NOMO-1 treated with dmso at 0.1 percent for 144 hours (cell line): ENCODE results near the gene EEF2K.
"Not testable (repeated sequence)": the region's sequence is repeated elsewhere in the genome, so short reads cannot be mapped to it uniquely, and the experiment has no call there.

ENCODE experiments used
- DNase-seq: peaks from one replicate; lab custom pipeline; 2025; ENCODE audit not compliant: unreplicated experiment; lab: John Stamatoyannopoulos, UW

EEF2K gene

DNA sequence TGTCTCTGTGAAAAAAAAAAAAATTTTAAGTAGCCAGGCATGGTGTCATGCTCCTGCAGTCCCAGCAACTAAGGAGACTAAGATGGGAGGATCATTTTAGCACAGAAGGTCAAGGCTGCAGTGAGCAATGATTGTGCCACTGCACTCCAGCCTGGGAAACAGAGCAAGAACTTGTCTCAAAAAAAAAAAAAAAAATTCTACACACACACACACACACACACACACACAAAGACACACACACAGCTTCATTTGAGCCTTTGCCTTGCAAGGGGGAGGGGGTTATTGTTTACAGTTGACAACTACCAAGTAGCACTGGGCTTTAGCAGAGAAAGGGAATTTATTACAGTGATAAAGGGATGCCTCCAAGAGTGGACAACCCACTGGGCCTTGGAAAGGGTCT, 86.2 kb downstream of the EEF2K start:
- no peak for DNase-seq

DNA sequence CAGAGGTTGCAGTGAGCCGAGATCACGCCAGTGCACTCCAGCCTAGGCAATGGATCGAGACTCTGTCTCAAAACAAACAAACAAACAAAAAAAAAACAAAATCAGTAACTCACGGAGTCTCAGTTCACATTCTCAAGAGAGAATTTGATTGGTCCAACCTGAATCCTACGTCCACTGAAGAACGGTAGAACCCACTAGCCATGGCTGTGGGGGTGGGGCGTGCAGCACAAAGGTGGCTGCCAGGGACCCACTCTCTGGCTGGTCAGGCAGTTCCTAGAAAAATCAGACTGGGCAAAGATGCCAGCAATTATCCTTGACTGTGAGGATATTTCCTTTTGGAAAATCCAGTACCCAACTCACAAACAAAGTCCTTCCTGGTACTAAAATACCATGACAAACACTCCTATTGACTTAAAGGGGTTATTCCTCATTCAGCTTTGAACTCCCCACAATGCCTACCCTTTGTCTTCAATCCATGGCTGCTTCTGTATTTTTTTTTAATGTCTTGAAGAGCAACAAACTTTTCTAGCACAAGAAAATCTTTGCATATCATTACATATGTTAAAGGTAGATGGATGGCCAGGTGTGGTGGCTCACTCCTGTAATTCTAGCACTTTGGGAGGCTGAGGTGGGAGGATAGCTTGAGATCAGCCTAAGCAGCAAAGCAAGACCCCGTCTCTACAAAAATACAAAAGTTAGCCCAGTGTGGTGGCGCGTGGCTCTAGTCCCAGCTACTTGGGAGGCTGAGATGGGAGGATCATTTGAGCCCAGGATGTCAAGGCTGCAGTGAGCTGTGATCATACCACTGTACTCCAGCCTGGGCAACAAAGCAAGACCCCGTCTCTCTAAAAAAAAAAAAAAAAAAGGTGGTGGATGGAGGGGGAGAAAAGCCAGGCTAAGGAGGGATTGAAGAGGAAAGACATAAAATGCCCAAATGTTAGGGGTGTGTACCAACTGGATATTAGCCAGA, 87.3 kb downstream of the EEF2K start:
- no peak for DNase-seq

DNA sequence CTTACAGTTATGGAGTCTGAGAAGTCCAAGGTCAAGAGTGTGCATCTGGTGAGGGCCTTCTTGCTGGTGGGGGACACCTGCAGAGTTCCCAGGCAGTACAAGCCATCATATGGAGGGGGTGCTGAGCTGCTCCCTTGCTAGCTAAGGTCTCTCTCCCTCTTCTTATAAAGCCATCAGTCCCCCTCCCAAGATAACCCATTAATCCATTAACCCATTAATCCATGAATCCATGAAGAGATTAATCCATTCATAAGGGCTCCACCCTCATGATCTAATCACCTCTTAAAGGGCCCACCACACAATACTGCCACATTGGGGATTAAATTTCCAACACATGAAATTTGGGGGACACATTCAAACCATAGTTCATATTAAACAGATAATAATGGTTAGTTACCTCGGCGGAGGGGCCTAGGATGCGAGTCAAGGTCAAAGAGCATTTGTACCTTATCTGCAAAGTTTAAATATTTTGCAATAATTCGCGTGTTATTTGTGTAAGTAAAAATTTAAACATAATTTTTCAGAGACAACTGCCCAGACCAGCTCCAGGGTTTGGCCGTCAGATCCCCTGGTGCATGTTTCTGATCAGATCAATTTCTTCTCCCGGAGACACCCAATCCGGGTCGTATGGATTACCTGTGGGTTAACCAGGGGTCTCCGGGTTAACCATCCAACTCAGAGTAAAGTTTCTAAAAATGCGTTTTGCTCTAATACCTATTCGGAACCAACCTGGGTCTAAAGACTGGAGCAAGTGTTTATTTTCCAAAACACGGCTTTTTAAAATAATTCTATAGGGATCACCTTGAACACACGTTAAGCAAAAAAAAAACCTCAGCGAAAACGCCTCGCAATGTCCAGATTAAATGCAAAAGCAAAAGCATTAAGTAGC, 90.4 kb downstream of the EEF2K start:
- DNase-seq, result peak; percentile 4

DNA sequence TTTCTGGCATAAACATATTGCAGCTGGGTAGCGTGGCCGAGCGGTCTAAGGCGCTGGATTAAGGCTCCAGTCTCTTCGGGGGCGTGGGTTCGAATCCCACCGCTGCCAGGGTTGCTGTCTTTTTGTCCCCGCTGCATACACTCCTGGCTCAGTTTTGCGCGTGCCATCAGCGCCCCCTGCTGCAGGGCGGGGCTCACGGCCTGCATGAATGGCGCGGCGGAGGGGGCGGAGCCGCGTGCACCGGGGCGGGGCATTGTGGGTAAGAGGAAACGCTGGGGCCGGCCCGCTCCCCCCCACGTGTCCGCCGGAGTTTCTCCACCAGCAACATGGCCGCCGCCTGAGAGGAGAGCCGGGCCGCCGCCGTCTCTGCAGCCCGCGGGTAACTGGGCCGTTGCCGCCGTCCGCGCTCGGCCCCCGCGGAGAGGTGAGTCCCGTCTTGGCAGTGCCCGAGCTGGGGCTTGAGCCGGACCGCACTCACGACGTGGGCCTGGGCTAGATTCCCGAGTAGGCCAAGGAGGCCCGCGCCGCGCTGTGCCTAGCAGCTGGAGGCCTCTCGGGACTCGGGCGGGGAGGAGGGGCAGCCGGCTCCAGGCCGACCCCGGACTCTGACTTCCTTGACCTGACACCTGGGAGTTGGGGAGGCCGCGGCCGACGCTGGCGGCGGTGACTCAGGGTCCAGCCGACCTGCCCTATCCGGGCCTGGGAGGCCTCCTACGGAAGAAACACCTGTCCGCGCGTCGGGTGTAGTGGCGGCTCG, 91.2 kb downstream of the EEF2K start, which contains the start of gene POLR3E:
Gene POLR3E (plus strand): TSS at position 296 of the 757 bp plus-strand sequence. CDS start 5,560 bp downstream, outside the sequence.
- DNase-seq, result peak; percentile 92

DNA sequence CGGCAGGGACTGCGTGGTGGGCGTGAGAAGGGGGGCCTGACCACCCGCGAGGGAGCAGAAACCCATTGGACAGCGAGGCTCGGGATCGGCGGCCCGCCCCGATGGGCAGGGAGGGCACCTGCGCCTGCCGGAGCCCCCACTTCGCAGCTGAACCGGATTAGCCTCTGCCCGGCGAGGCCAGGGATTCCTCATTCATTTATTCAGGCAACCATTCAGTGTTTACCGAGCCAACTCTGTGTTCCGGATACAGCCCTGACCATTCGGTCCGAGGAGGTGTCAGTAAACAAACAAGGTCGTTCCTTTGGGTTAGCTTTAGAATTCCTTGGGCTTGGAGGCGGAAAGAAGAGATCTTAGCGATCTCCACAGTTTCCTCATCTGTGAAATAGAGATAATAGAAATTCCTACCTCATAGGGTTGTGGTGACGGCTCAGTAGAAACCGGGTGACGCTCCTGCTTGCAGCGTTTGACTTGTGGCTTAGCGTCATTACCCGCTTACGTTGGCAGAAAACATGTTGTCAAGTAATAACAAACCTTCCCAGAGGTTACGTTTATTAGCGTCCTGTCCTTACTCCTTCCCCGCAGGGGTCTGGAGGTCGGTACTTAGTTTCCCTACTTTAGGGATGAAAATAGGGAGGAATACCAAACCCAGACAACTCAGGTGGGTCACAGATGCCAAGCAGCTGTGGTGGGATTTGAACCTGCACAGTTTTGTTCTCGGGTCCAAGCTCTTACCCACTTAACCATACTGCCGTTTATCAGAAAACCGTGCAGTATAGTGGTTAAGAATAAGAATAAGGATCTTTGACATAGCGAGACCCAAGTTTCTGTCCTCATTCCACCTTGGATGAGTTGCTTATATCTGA, 92.0 kb downstream of the EEF2K start:
- DNase-seq, result peak; percentile 76

DNA sequence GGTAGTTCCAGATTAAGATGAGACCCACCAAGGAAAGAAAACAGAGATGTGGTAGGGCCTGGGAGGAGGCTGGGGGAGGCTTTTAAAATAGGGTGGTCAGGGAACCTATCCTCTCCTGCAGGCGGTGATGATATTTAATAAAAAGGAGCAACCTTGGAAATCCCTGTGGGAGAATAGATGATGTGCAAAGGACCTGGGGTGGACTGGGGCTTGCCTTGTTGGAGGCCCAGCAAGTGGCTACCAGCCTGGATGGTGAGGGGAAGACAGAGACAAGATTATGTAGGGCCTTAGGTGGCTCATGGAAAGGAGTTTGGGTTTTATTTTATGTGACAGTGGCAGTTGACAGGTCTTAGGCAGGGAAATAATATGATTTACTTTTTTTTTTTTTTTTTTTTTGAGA, 93.0 kb downstream of the EEF2K start:
- DNase-seq, result no peak

GRCh38 chr16:22300427-22301071, 94.5 kb downstream of the EEF2K start:
- DNase-seq, result peak; percentile 0

DNA sequence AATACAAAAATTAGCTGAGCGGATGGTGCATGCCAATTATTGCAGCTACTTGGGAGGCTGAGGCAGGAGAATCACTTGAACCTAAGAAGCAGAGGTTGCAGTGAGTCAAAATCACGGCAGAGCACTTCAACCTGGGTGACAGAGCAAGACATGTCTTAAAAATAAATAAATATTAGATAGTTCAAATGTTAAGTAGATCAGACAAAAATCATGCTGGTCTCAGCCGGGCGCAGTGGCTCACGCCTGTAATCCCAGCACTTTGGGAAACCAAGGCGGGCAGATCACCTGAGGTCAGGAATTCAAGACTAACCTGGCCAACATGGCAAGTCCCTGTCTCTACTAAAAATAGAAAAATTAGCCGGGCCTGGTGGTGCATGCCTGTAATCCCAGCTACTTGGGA, 95.3 kb downstream of the EEF2K start:
- DNase-seq, result not testable (repeated sequence)

DNA sequence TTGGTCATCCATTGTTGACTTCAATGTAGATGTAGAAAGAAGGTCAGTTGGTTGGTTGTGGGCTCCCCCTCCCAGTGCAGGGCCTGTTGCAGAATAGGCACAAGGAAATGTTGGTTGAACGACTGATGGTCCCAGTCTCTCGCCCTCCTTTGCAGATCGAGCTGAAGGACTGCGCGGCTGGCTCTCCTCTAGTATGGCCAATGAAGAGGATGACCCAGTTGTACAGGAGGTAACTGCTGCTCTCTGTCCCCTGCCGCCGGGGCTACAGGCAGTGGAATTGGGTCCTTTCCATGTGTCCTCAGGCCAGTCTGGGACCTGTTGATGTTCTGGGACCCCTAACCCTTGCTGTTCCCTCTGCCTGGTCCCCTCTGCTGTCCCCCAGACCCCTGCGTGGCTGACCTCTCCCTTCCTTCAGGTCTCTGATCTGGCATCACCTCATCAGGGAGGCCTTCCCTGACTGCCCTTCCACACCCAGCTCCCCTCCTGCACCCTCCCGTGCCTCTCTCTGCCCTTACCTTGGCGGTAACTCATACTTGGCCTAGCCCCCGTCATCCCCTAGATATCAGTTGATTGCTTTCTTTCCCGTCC, 96.8 kb downstream of the EEF2K start:
- no peak for DNase-seq

GRCh38 chr16:22304411-22304810, 98.3 kb downstream of the EEF2K start:
- DNase-seq, result no peak

GRCh38 chr16:22306788-22307187, 100.7 kb downstream of the EEF2K start:
- no peak for DNase-seq

- no peak for DNase-seq
Measured at GRCh38 chr16:22307838-22308237, 101.8 kb downstream of the EEF2K start.

- DNase-seq, result no peak
Measured at GRCh38 chr16:22308824-22309520, 102.9 kb downstream of the EEF2K start.

DNA sequence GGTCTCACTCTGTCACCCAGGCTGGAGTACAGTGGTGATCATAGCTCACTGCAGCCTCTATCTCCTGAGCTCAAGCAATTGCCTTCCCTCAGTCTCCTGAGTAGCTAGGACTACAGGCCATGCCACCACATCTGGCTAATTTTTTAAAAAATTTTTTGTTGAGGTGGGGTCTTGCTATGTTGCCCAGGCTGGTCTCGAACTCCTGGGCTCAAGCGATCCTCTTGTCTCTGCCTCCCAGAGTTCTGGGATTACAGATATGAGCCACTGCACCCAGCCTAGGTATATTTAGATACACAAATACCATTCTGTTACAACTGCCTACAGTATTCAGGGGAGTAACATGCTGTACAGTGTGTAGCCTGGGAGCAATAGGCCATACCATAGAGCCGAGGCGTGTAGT, 105.4 kb downstream of the EEF2K start:
- no peak for DNase-seq

- no peak for DNase-seq
Measured at GRCh38 chr16:22312897-22313781, 107.1 kb downstream of the EEF2K start.

- DNase-seq, result no peak
Measured at GRCh38 chr16:22313876-22314470, 107.9 kb downstream of the EEF2K start.
